Keratinocyte (primary cell): ENCODE measurements around the gene TMBIM1.
"Not testable (repeated sequence)": the region's sequence is repeated elsewhere in the genome, so short reads cannot be mapped to it uniquely, and the experiment has no call there.

Source experiments
- CTCF ChIP-seq, 3 experiments: IDR thresholded peaks in 1 of 3; conservative IDR thresholded peaks in 1 of 3; optimal IDR thresholded peaks in 1 of 3; 2 replicates in 2 of 3; 3 replicates in 1 of 3; pipeline versions ENCODE3 to v1.5.1; 2011; ENCODE audit warnings: low read length in 3 of 3, mild to moderate bottlenecking in 3 of 3, moderate library complexity in 2 of 3, control low read depth in 1 of 3, inconsistent platforms in 1 of 3; ENCODE audit not compliant: insufficient read depth in 2 of 3; ENCODE audit errors: extremely low read depth in 1 of 3
- EZH2 ChIP-seq: IDR thresholded peaks from one replicate; pipeline ENCODE4 v1.6.1; 2012; ENCODE audit warnings: inconsistent platforms, mild to moderate bottlenecking, low read length, moderate library complexity

- not testable (repeated sequence) for TF ChIP-seq CTCF (optimal IDR thresholded peaks at IDR 0.05 in 1 of 3, IDR thresholded peaks at IDR 0.05 in 1 of 3, conservative IDR thresholded peaks at IDR 0.05 in 1 of 3; ENCODE audit: extremely low read depth in 1 of 3, insufficient read depth in 2 of 3, low read length in 3 of 3); EZH2
Observed at GRCh38 chr2:218314764-218315163, 22.5 kb upstream of the TMBIM1 start.
